H9 (cell line): Measurements from ENCODE around the gene MAZ. TPM values are rescaled to one million over a fixed set of nuclear protein-coding genes. Genes with fewer than 3 reads are reported as not detected.

Source experiments
- DNase-seq: peaks from one replicate; pipeline ENCODE4 v3.0.0-alpha.2; 2017
- H2AFZ ChIP-seq: one replicate; pipeline ENCODE4 v1.6.1; 2013; ENCODE audit warnings: mild to moderate bottlenecking, low read length, control low read depth, moderate library complexity
- H2AK5ac ChIP-seq: 2 replicates; pipeline ENCODE4 v1.6.1; 2013; ENCODE audit warnings: low read length, control low read depth, mixed read lengths; ENCODE audit not compliant: insufficient read length
- H2BK120ac ChIP-seq: one replicate; pipeline ENCODE4 v1.6.1; 2013; ENCODE audit warnings: low read depth, mild to moderate bottlenecking, low read length, control low read depth, inconsistent platforms; ENCODE audit not compliant: poor library complexity, severe bottlenecking
- H2BK12ac ChIP-seq: 2 replicates; pipeline ENCODE4 v1.6.1; 2013; ENCODE audit warnings: low read length, control low read depth, mixed read lengths, low read depth; ENCODE audit not compliant: insufficient read length
- H2BK15ac ChIP-seq: 2 replicates; pipeline ENCODE4 v1.6.1; 2013; ENCODE audit warnings: low read depth, low read length, control low read depth
- H2BK20ac ChIP-seq: one replicate; pipeline ENCODE4 v1.6.1; 2013; ENCODE audit warnings: low read depth, mild to moderate bottlenecking, low read length, control low read depth, inconsistent platforms; ENCODE audit not compliant: poor library complexity, severe bottlenecking
- H2BK5ac ChIP-seq: 2 replicates; pipeline ENCODE4 v1.6.1; 2013; ENCODE audit warnings: low read length, control low read depth, mixed read lengths; ENCODE audit not compliant: insufficient read length
- H3K14ac ChIP-seq: 2 replicates; pipeline ENCODE4 v1.6.1; 2013; ENCODE audit warnings: low read length, control low read depth; ENCODE audit not compliant: insufficient read depth
- H3K18ac ChIP-seq: 2 replicates; pipeline ENCODE4 v1.6.1; 2013; ENCODE audit warnings: low read depth, mild to moderate bottlenecking, mixed read lengths, low read length, control low read depth; ENCODE audit not compliant: insufficient read length
- H3K23ac ChIP-seq: 2 replicates; pipeline ENCODE4 v1.6.1; 2013; ENCODE audit warnings: low read length, control low read depth, mixed read lengths, low read depth; ENCODE audit not compliant: insufficient read length
- H3K23me2 ChIP-seq: 2 replicates; pipeline ENCODE4 v1.6.1; 2013; ENCODE audit warnings: low read depth, mild to moderate bottlenecking, mixed read lengths, low read length, control low read depth; ENCODE audit not compliant: insufficient read length, poor library complexity, severe bottlenecking
- H3K27ac ChIP-seq: 2 replicates; pipeline ENCODE4 v1.5.1; 2013; ENCODE audit warnings: low read length, control low read depth, mixed read lengths, low read depth; ENCODE audit not compliant: insufficient read length
- H3K27me3 ChIP-seq: 2 replicates; pipeline ENCODE4 v1.6.1; 2013; ENCODE audit warnings: low read length, control low read depth, inconsistent platforms; ENCODE audit not compliant: insufficient read depth
- H3K4ac ChIP-seq: 2 replicates; pipeline ENCODE4 v1.6.1; 2013; ENCODE audit warnings: low read depth, mild to moderate bottlenecking, control low read depth, inconsistent platforms, low read length, moderate library complexity
- H3K4me1 ChIP-seq: 2 replicates; pipeline ENCODE4 v1.6.1; 2013; ENCODE audit warnings: low read length, control low read depth, inconsistent platforms; ENCODE audit not compliant: insufficient read depth
- H3K4me2 ChIP-seq: 2 replicates; pipeline ENCODE4 v1.6.1; 2013; ENCODE audit warnings: low read length, control low read depth, mixed read lengths; ENCODE audit not compliant: insufficient read length, insufficient read depth
- H3K56ac ChIP-seq: 2 replicates; pipeline ENCODE4 v1.6.1; 2013; ENCODE audit warnings: low read depth, mild to moderate bottlenecking, mixed read lengths, low read length, control low read depth; ENCODE audit not compliant: insufficient read length
- H3K79me1 ChIP-seq: 2 replicates; pipeline ENCODE4 v1.6.1; 2013; ENCODE audit warnings: low read depth, mild to moderate bottlenecking, moderate library complexity, low read length, control low read depth, inconsistent platforms; ENCODE audit not compliant: insufficient read depth, poor library complexity, severe bottlenecking
- H3K79me2 ChIP-seq: 2 replicates; pipeline ENCODE4 v1.6.1; 2013; ENCODE audit warnings: low read length, control low read depth, inconsistent platforms; ENCODE audit not compliant: insufficient read depth
- H3K9ac ChIP-seq: 2 replicates; pipeline ENCODE4 v1.6.1; 2013; ENCODE audit warnings: low read length, control low read depth, mixed read lengths; ENCODE audit not compliant: insufficient read length; ENCODE audit errors: extremely low read depth
- H3K9me3 ChIP-seq: one replicate; pipeline ENCODE4 v1.6.1; 2013; ENCODE audit warnings: low read depth, low read length, inconsistent platforms; ENCODE audit not compliant: control insufficient read depth
- H3T11ph ChIP-seq: one replicate; pipeline ENCODE4 v1.6.1; 2013; ENCODE audit warnings: mild to moderate bottlenecking, low read length, control low read depth, inconsistent platforms
- H4K20me1 ChIP-seq: one replicate; pipeline ENCODE4 v1.6.1; 2013; ENCODE audit not compliant: control insufficient read depth, insufficient read length, insufficient read depth
- H4K5ac ChIP-seq: 2 replicates; pipeline ENCODE4 v1.6.1; 2013; ENCODE audit warnings: low read depth, mild to moderate bottlenecking, mixed read lengths, low read length, control low read depth; ENCODE audit not compliant: insufficient read length
- H4K8ac ChIP-seq: replicated peaks from 2 replicates; pipeline ENCODE4 v1.6.1; 2013; ENCODE audit warnings: low read length, control low read depth, mixed read lengths, low read depth; ENCODE audit not compliant: insufficient read length
- H4K91ac ChIP-seq: 2 replicates; pipeline ENCODE4 v1.6.1; 2013; ENCODE audit warnings: low read depth, mild to moderate bottlenecking, moderate library complexity, mixed read lengths, low read length, control low read depth; ENCODE audit not compliant: insufficient read length
- H3K27ac Mint-ChIP-seq, 3 experiments: 2 replicates in 2 of 3; 3 replicates in 1 of 3; pipeline ENCODE4 v1.8.0; 2020 to 2021; ENCODE audit warnings: mixed read lengths in 3 of 3, mild to moderate bottlenecking in 1 of 3, moderate library complexity in 1 of 3
- H3K27me3 Mint-ChIP-seq: 2 replicates; pipeline ENCODE4 v1.8.0; 2021; ENCODE audit warnings: low read depth, mild to moderate bottlenecking, moderate library complexity, mixed read lengths
- H3K36me3 Mint-ChIP-seq, 3 experiments: 2 replicates in 2 of 3; 3 replicates in 1 of 3; pipeline ENCODE4 v1.8.0; 2020 to 2021; ENCODE audit warnings: low read depth in 3 of 3, mixed read lengths in 3 of 3; ENCODE audit not compliant: insufficient read depth in 1 of 3
- H3K4me1 Mint-ChIP-seq, 2 experiments: 2 replicates each; pipeline ENCODE4 v1.8.0; 2020; ENCODE audit warnings: mixed read lengths in 2 of 2
- H3K4me3 Mint-ChIP-seq, 2 experiments: 2 replicates in 1 of 2; 3 replicates in 1 of 2; pipeline ENCODE4 v1.8.0; 2020 to 2021; ENCODE audit warnings: mild to moderate bottlenecking in 2 of 2, mixed read lengths in 2 of 2, moderate library complexity in 1 of 2
- H3K9me3 Mint-ChIP-seq, 2 experiments: 2 replicates in 1 of 2; 3 replicates in 1 of 2; pipeline ENCODE4 v1.8.0; 2020; ENCODE audit warnings: mild to moderate bottlenecking in 2 of 2, mixed read lengths in 2 of 2, moderate library complexity in 1 of 2
- CTCF ChIP-seq: fragments of 200-600 bp; sonication (generic); conservative IDR thresholded peaks from 3 replicates; pipeline ENCODE4 v1.8.0; 2021; ENCODE audit warnings: antibody characterized with exemption, mild to moderate bottlenecking
- WGBS: extraction: QIAGEN DNeasy Blood & Tissue Kit; methylation state at CpG from one replicate; pipeline ENCODE4 v1.1.7; 2013; ENCODE audit warnings: missing lambda C conversion rate, low lambda C conversion rate, mixed read lengths; ENCODE audit not compliant: insufficient read length; ENCODE audit errors: extremely low coverage; 5-methylcytosine and 5-hydroxymethylcytosine counted together
- total RNA-seq: library from RNA; stranded (reverse); gene quantifications from 2 replicates; pipeline ENCODE4 v1.2.1, GENCODE V29; 2021

MAZ gene
- total RNA-seq, 1 experiment from 2014 or later, result 412 TPM

- H3K27me3 Mint-ChIP-seq, result no peaks in the 10 kb centered on the region; the same call in none of the 2 replicates
- H3K9ac ChIP-seq, result peak overlapping the region; percentile 25
These were observed 8.8 kb downstream of the MAZ start for GRCh38 chr16:29815032-29815721.

More at GRCh38 chr16:29815032-29815721, 8.8 kb downstream of the MAZ start:
- Histone ChIP-seq H2BK5ac (no peak overlapping the region), H3K23ac (no peak overlapping the region), H3K23me2 (peaks cover 35% of the 10 kb centered on the region), H2BK20ac (no peak overlapping the region), H3K14ac (no peak overlapping the region), H3K4me2 (peak overlapping the region; percentile 59), H2AK5ac (no peak overlapping the region), H3K79me1 (no peaks in the 10 kb centered on the region), H4K91ac (no peak overlapping the region), H4K8ac (no peak overlapping the region), H4K5ac (no peak overlapping the region), H3K4ac (no peak overlapping the region), H3K9me3 (no peaks in the 10 kb centered on the region), H3T11ph (no peak overlapping the region), H2BK12ac (no peak overlapping the region), H3K18ac (no peak overlapping the region), H3K27me3 (no peaks in the 10 kb centered on the region), H3K79me2 (no peaks in the 10 kb centered on the region; the same call in 1 of the 2 replicates), H2AFZ (no peak overlapping the region), H2BK120ac (no peak overlapping the region), H2BK15ac (no peak overlapping the region), H3K27ac (no peak overlapping the region), H3K56ac (no peak overlapping the region), H3K4me1 (peaks cover 6% of the 10 kb centered on the region; the same call in 1 of the 2 replicates), H4K20me1 (no peaks in the 10 kb centered on the region)
- no CpG with 5 or more reads among the region's 39 CpGs for WGBS
- no peaks in the 10 kb centered on the region; a peak in 1 of 5 replicates for H3K9me3 Mint-ChIP-seq
- H3K36me3 Mint-ChIP-seq, result peaks cover 22 to 35% (median 28%) of the 10 kb centered on the region in 3 experiments
- TF ChIP-seq CTCF, result no peak
- H3K27ac Mint-ChIP-seq, result peak overlapping the region; percentile 76 to 97 (median 89)
- DNase-seq, result no peak
- peaks cover 58 to 68% of the 10 kb centered on the region in 2 experiments for H3K4me1 Mint-ChIP-seq
- H3K4me3 Mint-ChIP-seq, result peak overlapping the region; percentile 93 to 96
